ENCODE results near the gene PCBP3. TPM values are rescaled to one million over a fixed set of nuclear protein-coding genes. Genes with fewer than 3 reads are reported as not detected.

The PCBP3 gene
- total and polyA plus RNA-seq, 4 donors = 14.3 to 30.0 (median 22.5) TPM

GRCh38 chr21:45632637-45633251, 10.8 kb upstream of the PCBP3 start:
- no peaks in the 10 kb centered on the region for H3K36me3 ChIP-seq (ENCODE audit: control insufficient read depth, insufficient read depth, low read length)
- no peak overlapping the region for H3K27ac ChIP-seq (ENCODE audit: low read depth, low read length)
- 83% methylated on average over 11 of the region's 20 CpGs for WGBS (ENCODE audit: insufficient coverage)
- no peak overlapping the region for H3K4me3 ChIP-seq (ENCODE audit: low read depth, low read length)
- DNase-seq (ENCODE audit: low read depth in 4 of 6, low spot score in 6 of 6) = no peak
- H3K4me1 ChIP-seq (ENCODE audit: control insufficient read depth, insufficient read depth, low read length) = peaks cover 8% of the 10 kb centered on the region
- H3K9me3 ChIP-seq (ENCODE audit: control insufficient read depth, insufficient read depth, low read length) = no peaks in the 10 kb centered on the region
- no peaks in the 10 kb centered on the region for H3K27me3 ChIP-seq (ENCODE audit: control insufficient read depth, insufficient read depth, low read length)

DNA sequence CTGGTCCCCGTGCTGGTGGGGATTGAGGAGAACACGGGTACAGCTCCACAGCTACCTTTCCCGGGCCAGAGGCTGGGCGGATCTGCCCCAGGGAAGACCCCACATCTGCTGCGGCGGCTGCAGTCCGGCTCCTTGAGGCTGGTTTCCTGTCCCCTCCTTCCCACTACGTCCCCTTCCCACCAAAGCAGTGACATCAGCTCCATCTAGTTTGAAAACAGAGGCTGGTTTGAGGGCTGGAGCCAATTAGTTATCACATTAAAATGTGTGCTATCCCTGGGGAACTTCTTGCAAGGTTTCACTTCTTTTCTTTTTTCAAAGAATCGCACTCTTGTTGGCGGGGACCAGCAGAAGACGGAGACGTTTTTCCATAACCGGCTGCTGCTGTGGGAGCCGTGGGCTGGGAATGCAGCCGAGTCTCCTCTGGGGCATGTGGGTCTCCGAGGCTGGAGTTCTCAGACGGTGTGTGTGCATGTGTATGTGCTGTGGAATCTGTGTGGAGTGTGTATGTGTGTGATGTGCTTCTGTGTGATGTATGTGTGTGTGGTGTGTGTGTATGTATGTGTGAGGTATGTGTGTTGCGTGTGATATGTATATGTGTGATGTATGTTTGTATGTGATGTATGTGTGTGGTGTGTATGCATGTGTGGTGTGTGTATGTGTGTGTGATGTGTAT, 8.9 kb upstream of the PCBP3 start:
- H3K4me3 ChIP-seq (ENCODE audit: low read depth, low read length) = no peak overlapping the region
- no peaks in the 10 kb centered on the region for H3K27me3 ChIP-seq (ENCODE audit: control insufficient read depth, insufficient read depth, low read length)
- 57% methylated on average over 14 of the region's 18 CpGs for WGBS (ENCODE audit: insufficient coverage)
- no peaks in the 10 kb centered on the region for H3K9me3 ChIP-seq (ENCODE audit: control insufficient read depth, insufficient read depth, low read length)
- H3K27ac ChIP-seq (ENCODE audit: low read depth, low read length) = no peak overlapping the region
- peaks cover 11% of the 10 kb centered on the region for H3K4me1 ChIP-seq (ENCODE audit: control insufficient read depth, insufficient read depth, low read length)
- no peaks in the 10 kb centered on the region for H3K36me3 ChIP-seq (ENCODE audit: control insufficient read depth, insufficient read depth, low read length)
- DNase-seq (ENCODE audit: low read depth in 4 of 6, low spot score in 6 of 6) = peak in 2 of 6 donors; percentile 24 to 30

DNA sequence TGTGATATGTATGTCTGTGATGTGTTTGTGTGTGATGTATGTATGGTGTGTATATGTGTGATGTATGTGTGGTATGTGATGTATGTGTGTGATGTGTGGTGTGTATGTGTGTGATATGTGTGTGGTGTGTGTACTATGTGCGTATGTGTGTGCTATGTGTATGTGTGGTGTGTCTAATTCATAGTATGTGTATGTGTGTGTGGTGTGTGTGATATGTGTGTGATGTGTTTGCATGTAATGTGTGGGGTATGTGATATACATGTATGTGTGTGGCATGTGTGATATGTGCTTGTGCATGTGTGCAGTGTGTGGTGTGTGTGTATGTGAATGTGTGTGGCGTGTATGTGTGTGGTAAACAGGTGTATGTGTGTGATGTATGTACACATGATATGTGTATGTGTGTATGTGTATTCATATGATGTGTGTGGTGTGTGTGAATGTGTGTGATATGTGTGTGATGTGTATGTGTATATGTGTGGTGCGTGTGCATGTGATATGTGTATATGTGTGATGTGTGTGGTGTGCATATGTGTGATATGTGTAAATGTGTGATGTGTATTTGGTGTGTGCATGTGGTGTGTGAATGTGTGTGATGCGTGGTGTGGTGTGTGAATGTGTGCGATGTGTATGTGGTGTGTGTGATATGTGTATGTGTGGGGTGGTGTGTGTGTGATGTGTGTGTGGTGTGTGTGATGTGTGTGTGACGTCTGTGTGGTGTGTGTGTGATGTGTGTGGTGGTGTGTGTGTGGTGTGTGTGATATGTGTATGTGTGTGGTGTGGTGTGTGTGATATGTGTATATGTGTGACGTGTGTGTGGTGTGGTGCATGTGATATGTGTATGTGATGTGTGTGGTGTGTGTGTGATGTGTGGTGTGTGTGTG, 8.0 kb upstream of the PCBP3 start:
- WGBS (ENCODE audit: insufficient coverage) = 71% methylated on average over 7 of the region's 7 CpGs
- Histone ChIP-seq H3K4me3 (ENCODE audit: low read depth, low read length) (no peak overlapping the region), H3K27ac (ENCODE audit: low read depth, low read length) (no peak overlapping the region), H3K27me3 (ENCODE audit: control insufficient read depth, insufficient read depth, low read length) (no peaks in the 10 kb centered on the region), H3K9me3 (ENCODE audit: control insufficient read depth, insufficient read depth, low read length) (no peaks in the 10 kb centered on the region), H3K4me1 (ENCODE audit: control insufficient read depth, insufficient read depth, low read length) (peaks cover 19% of the 10 kb centered on the region), H3K36me3 (ENCODE audit: control insufficient read depth, insufficient read depth, low read length) (no peaks in the 10 kb centered on the region)
- no peak for DNase-seq (ENCODE audit: low read depth in 4 of 6, low spot score in 6 of 6)

DNA sequence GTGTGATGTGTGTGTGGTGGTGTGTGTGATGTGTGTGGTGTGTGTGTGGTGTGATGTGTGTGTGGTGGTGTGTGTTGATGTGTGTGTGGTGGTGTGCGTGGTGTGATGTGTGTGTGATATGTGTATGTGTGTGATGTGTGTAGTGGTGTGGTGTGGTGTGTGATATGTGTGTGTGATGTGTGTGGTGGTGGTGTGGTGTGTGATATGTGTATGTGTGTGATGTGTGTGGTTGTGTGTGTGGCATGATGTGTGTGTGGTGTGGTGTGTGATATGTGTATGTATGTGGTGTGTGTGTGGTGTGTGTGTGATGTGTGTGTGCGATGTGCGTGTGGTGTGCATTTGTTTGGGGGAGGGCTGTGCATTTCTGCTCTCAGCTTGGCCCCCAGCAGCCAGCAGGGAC, 7.1 kb upstream of the PCBP3 start:
- DNase-seq (ENCODE audit: low read depth in 4 of 6, low spot score in 6 of 6) = no peak
- Histone ChIP-seq H3K27ac (ENCODE audit: low read depth, low read length) (no peak overlapping the region), H3K4me1 (ENCODE audit: control insufficient read depth, insufficient read depth, low read length) (peaks cover 28% of the 10 kb centered on the region), H3K27me3 (ENCODE audit: control insufficient read depth, insufficient read depth, low read length) (no peaks in the 10 kb centered on the region), H3K36me3 (ENCODE audit: control insufficient read depth, insufficient read depth, low read length) (no peaks in the 10 kb centered on the region), H3K4me3 (ENCODE audit: low read depth, low read length) (no peak overlapping the region), H3K9me3 (ENCODE audit: control insufficient read depth, insufficient read depth, low read length) (no peaks in the 10 kb centered on the region)
- 100% methylated on average over 1 of the region's 3 CpGs for WGBS (ENCODE audit: insufficient coverage)

DNA sequence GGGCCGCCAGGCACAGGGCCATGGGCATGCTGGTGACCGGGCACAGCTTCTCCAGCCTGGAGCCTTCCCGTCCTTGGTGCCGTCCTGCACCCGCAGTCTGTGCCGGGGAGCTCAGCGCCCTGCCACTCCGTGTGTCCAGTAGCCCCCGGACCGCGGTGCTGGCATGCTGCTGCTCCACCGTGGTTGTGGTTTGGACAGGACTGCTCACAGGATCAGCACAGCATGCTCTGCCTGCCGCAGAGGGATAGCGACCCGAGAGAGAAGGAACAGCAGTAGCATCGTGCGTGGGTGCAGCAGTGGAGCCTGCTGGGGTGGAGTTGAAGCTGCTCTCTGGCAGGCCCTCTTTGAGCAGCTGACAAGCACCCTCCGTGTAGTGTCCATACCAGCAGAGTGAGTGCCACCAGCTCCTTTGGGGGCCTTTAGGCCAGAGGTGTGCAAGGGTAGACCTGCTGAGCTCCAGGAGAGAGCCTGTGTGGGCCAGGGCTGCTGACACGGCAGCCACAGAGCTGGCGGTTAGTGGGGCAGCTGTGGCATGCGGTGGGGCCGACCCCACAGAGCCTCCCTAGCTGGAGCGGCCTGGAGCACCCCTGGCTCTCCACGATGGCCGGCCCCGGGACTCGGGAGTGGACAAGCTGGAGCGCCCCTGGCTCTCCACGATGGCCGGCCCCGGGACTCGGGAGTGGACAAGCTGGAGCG, 6.4 kb upstream of the PCBP3 start:
- Histone ChIP-seq H3K4me1 (ENCODE audit: control insufficient read depth, insufficient read depth, low read length) (peaks cover 31% of the 10 kb centered on the region), H3K36me3 (ENCODE audit: control insufficient read depth, insufficient read depth, low read length) (no peaks in the 10 kb centered on the region), H3K27ac (ENCODE audit: low read depth, low read length) (no peak overlapping the region), H3K27me3 (ENCODE audit: control insufficient read depth, insufficient read depth, low read length) (peaks cover 5% of the 10 kb centered on the region), H3K9me3 (ENCODE audit: control insufficient read depth, insufficient read depth, low read length) (no peaks in the 10 kb centered on the region), H3K4me3 (ENCODE audit: low read depth, low read length) (no peak overlapping the region)
- DNase-seq (ENCODE audit: low read depth in 4 of 6, low spot score in 6 of 6) = no peak
- WGBS (ENCODE audit: insufficient coverage) = 72% methylated on average over 22 of the region's 33 CpGs

DNA sequence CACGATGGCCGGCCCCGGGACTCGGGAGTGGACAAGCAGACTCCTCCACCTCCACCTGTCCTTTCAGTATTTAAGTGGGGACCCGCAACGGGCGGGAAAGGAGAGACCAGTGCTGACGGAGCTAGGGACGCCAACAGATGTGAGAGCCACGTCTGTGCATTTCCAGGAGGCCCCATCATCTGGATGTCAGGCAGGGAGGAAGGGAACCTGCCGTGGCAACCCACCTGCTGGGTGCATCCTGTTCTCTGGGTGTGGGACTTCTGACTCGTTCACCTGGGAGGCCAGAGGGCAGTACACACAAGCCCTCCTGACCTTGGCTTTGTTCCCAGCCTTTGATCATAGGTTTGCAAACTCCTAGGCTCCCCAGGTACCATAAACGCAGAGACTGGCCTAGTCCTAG, 5.6 kb upstream of the PCBP3 start:
- no peak overlapping the region for H3K27ac ChIP-seq (ENCODE audit: low read depth, low read length)
- H3K36me3 ChIP-seq (ENCODE audit: control insufficient read depth, insufficient read depth, low read length) = no peaks in the 10 kb centered on the region
- peaks cover 5% of the 10 kb centered on the region for H3K27me3 ChIP-seq (ENCODE audit: control insufficient read depth, insufficient read depth, low read length)
- no peak for DNase-seq (ENCODE audit: low read depth in 4 of 6, low spot score in 6 of 6)
- H3K4me1 ChIP-seq (ENCODE audit: control insufficient read depth, insufficient read depth, low read length) = peaks cover 31% of the 10 kb centered on the region
- 52% methylated on average over 10 of the region's 13 CpGs for WGBS (ENCODE audit: insufficient coverage)
- H3K4me3 ChIP-seq (ENCODE audit: low read depth, low read length) = no peak overlapping the region
- no peaks in the 10 kb centered on the region for H3K9me3 ChIP-seq (ENCODE audit: control insufficient read depth, insufficient read depth, low read length)

- WGBS (ENCODE audit: insufficient coverage) = 20% methylated on average over 2 of the region's 8 CpGs
- H3K27me3 ChIP-seq (ENCODE audit: control insufficient read depth, insufficient read depth, low read length) = peaks cover 5% of the 10 kb centered on the region
- H3K9me3 ChIP-seq (ENCODE audit: control insufficient read depth, insufficient read depth, low read length) = no peaks in the 10 kb centered on the region
- H3K36me3 ChIP-seq (ENCODE audit: control insufficient read depth, insufficient read depth, low read length) = no peaks in the 10 kb centered on the region
- H3K27ac ChIP-seq (ENCODE audit: low read depth, low read length) = no peak overlapping the region
- H3K4me1 ChIP-seq (ENCODE audit: control insufficient read depth, insufficient read depth, low read length) = peaks cover 31% of the 10 kb centered on the region
- DNase-seq (ENCODE audit: low read depth in 4 of 6, low spot score in 6 of 6) = no peak
- no peak overlapping the region for H3K4me3 ChIP-seq (ENCODE audit: low read depth, low read length)
Observed at GRCh38 chr21:45638707-45639106, 4.8 kb upstream of the PCBP3 start.

GRCh38 chr21:45639206-45640000, 4.1 kb upstream of the PCBP3 start:
- peak in 2 of 6 donors; percentile 22 to 56 for DNase-seq (ENCODE audit: low read depth in 4 of 6, low spot score in 6 of 6)
- no peaks in the 10 kb centered on the region for H3K36me3 ChIP-seq (ENCODE audit: control insufficient read depth, insufficient read depth, low read length)
- H3K4me1 ChIP-seq (ENCODE audit: control insufficient read depth, insufficient read depth, low read length) = peaks cover 29% of the 10 kb centered on the region
- peaks cover 7% of the 10 kb centered on the region for H3K27me3 ChIP-seq (ENCODE audit: control insufficient read depth, insufficient read depth, low read length)
- WGBS (ENCODE audit: insufficient coverage) = 50% methylated on average over 9 of the region's 11 CpGs
- H3K27ac ChIP-seq (ENCODE audit: low read depth, low read length) = no peak overlapping the region
- H3K4me3 ChIP-seq (ENCODE audit: low read depth, low read length) = no peak overlapping the region
- no peaks in the 10 kb centered on the region for H3K9me3 ChIP-seq (ENCODE audit: control insufficient read depth, insufficient read depth, low read length)

Measured in spinal cord (tissue), 10 donors.